ENCODE data around the gene CPN2. TPM values are rescaled to one million over a fixed set of nuclear protein-coding genes. Genes with fewer than 3 reads are reported as not detected.
A peak's percentile ranks its signal among the peaks of the same experiment; 100 is the strongest.

CPN2 gene
- total RNA-seq, 2 experiments from 2014 or later: not detected

DNA sequence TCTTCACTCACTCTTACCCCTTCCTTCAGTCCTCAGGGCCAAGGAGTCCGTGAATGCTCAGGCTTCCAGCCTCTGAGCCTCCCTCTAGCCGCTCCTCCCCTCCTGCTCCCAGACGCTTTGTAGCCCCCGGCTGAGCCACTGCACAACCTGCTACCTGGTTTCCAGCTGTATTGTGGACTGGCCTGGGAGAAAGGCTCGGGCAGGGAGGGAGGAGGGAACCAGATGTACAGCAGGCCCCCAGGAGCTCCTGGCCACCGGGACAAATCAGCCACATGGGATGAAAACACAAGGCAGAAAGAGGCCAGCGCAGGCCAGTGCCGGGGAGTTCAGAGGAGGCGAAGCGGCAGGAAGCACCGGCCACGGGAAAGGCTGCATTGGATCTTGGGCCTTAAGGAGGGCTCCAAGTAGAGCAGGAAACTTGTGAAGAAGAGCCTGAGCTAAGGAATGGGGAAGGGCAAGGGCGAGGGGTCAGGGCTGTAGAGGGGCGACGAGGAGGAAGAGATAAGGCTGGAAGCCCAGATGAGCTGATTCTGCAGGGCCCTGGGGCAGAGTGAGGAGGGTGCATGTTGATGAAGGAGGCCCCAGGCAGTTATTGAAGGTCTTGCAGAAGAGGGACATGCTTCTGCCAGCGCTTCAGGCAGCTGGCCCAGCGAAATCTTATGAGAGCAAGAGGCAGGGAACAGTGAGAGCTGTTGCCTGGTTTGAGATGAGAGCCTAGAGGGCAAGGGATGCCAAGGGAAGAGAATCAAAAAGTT lies 14.3 kb downstream of the CPN2 start:
- Histone ChIP-seq H2AFZ (ENCODE audit: low read length) (no peak overlapping the region), H4K20me1 (ENCODE audit: insufficient read depth, low read length) (no peaks in the 10 kb centered on the region), H3K4me3 (ENCODE audit: low read depth, low read length, poor library complexity, severe bottlenecking) (no peak overlapping the region), H3K4me1 (ENCODE audit: insufficient read depth, low read length, poor library complexity, severe bottlenecking) (no peaks in the 10 kb centered on the region), H3K9me2 (ENCODE audit: insufficient read depth, low read length) (no peaks in the 10 kb centered on the region), H3K79me2 (ENCODE audit: insufficient read depth, low read depth, low read length) (no peaks in the 10 kb centered on the region), H3K9me3 (ENCODE audit: low read length) (no peaks in the 10 kb centered on the region), H3K27ac (ENCODE audit: low read depth, low read length, poor library complexity, severe bottlenecking) (no peak overlapping the region), H3K4me2 (ENCODE audit: low read length) (no peak overlapping the region), H3K36me3 (ENCODE audit: insufficient read depth, low read length) (no peaks in the 10 kb centered on the region)
- intact Hi-C loops (cut with micrococcal nuclease; ENCODE audit: unreplicated experiment): no loop called here
- TF ChIP-seq, protein P1, sequence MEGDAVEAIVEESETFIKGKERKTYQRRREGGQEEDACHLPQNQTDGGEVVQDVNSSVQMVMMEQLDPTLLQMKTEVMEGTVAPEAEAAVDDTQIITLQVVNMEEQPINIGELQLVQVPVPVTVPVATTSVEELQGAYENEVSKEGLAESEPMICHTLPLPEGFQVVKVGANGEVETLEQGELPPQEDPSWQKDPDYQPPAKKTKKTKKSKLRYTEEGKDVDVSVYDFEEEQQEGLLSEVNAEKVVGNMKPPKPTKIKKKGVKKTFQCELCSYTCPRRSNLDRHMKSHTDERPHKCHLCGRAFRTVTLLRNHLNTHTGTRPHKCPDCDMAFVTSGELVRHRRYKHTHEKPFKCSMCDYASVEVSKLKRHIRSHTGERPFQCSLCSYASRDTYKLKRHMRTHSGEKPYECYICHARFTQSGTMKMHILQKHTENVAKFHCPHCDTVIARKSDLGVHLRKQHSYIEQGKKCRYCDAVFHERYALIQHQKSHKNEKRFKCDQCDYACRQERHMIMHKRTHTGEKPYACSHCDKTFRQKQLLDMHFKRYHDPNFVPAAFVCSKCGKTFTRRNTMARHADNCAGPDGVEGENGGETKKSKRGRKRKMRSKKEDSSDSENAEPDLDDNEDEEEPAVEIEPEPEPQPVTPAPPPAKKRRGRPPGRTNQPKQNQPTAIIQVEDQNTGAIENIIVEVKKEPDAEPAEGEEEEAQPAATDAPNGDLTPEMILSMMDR (conservative IDR thresholded peaks at IDR 0.05; ENCODE audit: low read length): no peak
- TF ChIP-seq EZH2phosphoT487 (IDR thresholded peaks at IDR 0.05; ENCODE audit: borderline replicate concordance, low read depth, low read length): no peak
- BruUV-seq (replicated peaks): no TSS peak
- POLR2A ChIA-PET: no interaction called here
- no peak for DNase-seq (ENCODE audit: low spot score)
- CTCF ChIA-PET (ENCODE audit: unreplicated experiment): interaction anchor here (1.1 kb wide), 1 partner anchor 60 kb away, joined by 3 read pairs; no protein-coding TSS in a partner anchor

DNA sequence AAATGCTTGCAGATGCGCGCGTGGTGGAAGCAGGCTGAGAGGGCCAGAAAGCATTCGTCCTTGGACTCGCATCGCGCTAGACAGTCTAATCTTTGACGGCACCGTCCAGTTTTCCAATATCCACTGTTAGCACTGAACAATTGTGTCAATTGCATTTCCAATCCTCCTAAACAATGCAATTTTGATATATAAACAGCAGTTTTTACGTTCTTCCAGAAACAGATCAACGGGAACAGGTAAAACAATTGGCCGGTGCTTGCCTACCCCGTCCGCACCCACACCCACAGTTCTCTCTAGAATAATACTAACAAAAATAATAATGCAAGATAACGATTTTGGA lies 17.2 kb downstream of the CPN2 start:
- no peak overlapping the region for H3K4me3 ChIP-seq (ENCODE audit: low read depth, low read length, poor library complexity, severe bottlenecking)
- H3K9me2 ChIP-seq (ENCODE audit: insufficient read depth, low read length): no peaks in the 10 kb centered on the region
- no peaks in the 10 kb centered on the region for H4K20me1 ChIP-seq (ENCODE audit: insufficient read depth, low read length)
- no peaks in the 10 kb centered on the region for H3K9me3 ChIP-seq (ENCODE audit: low read length)
- ChIA-PET CTCF (ENCODE audit: unreplicated experiment) (interaction anchor here (0.7 to 1.0 kb wide), 2 partner anchors 70 to 84 kb away, joined by 3 read pairs; no protein-coding TSS in a partner anchor), POLR2A (interaction anchor here (0.6 kb wide), 1 partner anchor 166 kb away, joined by 5 read pairs; no protein-coding TSS in a partner anchor)
- H3K27ac ChIP-seq (ENCODE audit: low read depth, low read length, poor library complexity, severe bottlenecking): no peak overlapping the region
- H3K36me3 ChIP-seq (ENCODE audit: insufficient read depth, low read length): no peaks in the 10 kb centered on the region
- intact Hi-C loops (cut with micrococcal nuclease; ENCODE audit: unreplicated experiment): loop anchor here (1.0 to 5.0 kb wide), 3 partner anchors 70 to 258 kb away; no protein-coding TSS in a partner anchor
- no peaks in the 10 kb centered on the region for H3K79me2 ChIP-seq (ENCODE audit: insufficient read depth, low read depth, low read length)
- 0 out of 2 replicates have a peak overlapping the region, but pooled peaks have one; percentile 2 for H3K4me2 ChIP-seq (ENCODE audit: low read length)
- no peaks in the 10 kb centered on the region for H3K4me1 ChIP-seq (ENCODE audit: insufficient read depth, low read length, poor library complexity, severe bottlenecking)
- H2AFZ ChIP-seq (ENCODE audit: low read length): no peak overlapping the region
- DNase-seq (ENCODE audit: low spot score): no peak
- BruUV-seq (replicated peaks): no TSS peak
- TF ChIP-seq EZH2phosphoT487 (IDR thresholded peaks at IDR 0.05; ENCODE audit: borderline replicate concordance, low read depth, low read length): no peak
- TF ChIP-seq, protein P1 (conservative IDR thresholded peaks at IDR 0.05; ENCODE audit: low read length): peak; percentile 59; the same call in 1 of the 2 replicates

All from OCI-LY7 (cell line).